MCF 10A (cell line): ENCODE results near the gene ENTPD3. TPM values are rescaled to one million over a fixed set of nuclear protein-coding genes. Genes with fewer than 3 reads are reported as not detected.
A peak's percentile ranks its signal among the peaks of the same experiment; 100 is the strongest.

Source experiments
- BruUV-seq: library from RNA; stranded (reverse); fragments of 400-500 nt; replicated peaks from 2 replicates; lab custom pipeline; 2021; lab: Mats Ljungman, UMichigan
- CTCF ChIA-PET: fragments of 300-600 bp; sonication (Branson Sonifier 250); formaldehyde crosslinking; extraction: SDS; loops from one replicate; lab custom pipeline; 2021; ENCODE audit warnings: antibody characterized with exemption, inconsistent platforms; lab: Yijun Ruan, JAX
- POLR2A ChIA-PET: fragments of 300-600, 350-650 bp; sonication (Branson Sonifier 250); formaldehyde crosslinking; extraction: SDS; loops from one replicate; lab custom pipeline; 2020; ENCODE audit warnings: antibody characterized with exemption, inconsistent platforms; lab: Yijun Ruan, JAX
- DNase-seq: peaks from one replicate; pipeline ENCODE4 v3.0.0-alpha.2; 2018; ENCODE audit not compliant: unreplicated experiment
- H3K27ac Mint-ChIP-seq: one replicate; pipeline ENCODE4 v1.8.0; 2022; ENCODE audit warnings: mild to moderate bottlenecking, low read depth, mixed read lengths; ENCODE audit not compliant: unreplicated experiment
- H3K27me3 Mint-ChIP-seq: one replicate; pipeline ENCODE4 v1.8.0; 2022; ENCODE audit warnings: mixed read lengths; ENCODE audit not compliant: insufficient read depth, unreplicated experiment
- H3K36me3 Mint-ChIP-seq: one replicate; pipeline ENCODE4 v1.8.0; 2022; ENCODE audit warnings: mild to moderate bottlenecking, moderate library complexity, mixed read lengths; ENCODE audit not compliant: insufficient read depth, unreplicated experiment
- H3K4me1 Mint-ChIP-seq: one replicate; pipeline ENCODE4 v1.8.0; 2022; ENCODE audit warnings: mixed read lengths; ENCODE audit not compliant: insufficient read depth, unreplicated experiment
- H3K4me3 Mint-ChIP-seq: one replicate; pipeline ENCODE4 v1.8.0; 2022; ENCODE audit warnings: mild to moderate bottlenecking, moderate library complexity, mixed read lengths; ENCODE audit not compliant: unreplicated experiment
- H3K9me3 Mint-ChIP-seq: one replicate; pipeline ENCODE4 v1.8.0; 2022; ENCODE audit warnings: mixed read lengths; ENCODE audit not compliant: unreplicated experiment
- intact Hi-C: fragments of 100-400 bp; cut with micrococcal nuclease; formaldehyde crosslinking; loops from 2 replicates; pipeline ENCODE4 v1.14.1; 2022
- total RNA-seq: library from RNA; stranded (reverse); gene quantifications from 2 replicates; pipeline ENCODE4 v1.2.3, GENCODE V29; 2022
- TF ChIP-seq, protein P1 (sequence below): fragments of 200-600 bp; IDR thresholded peaks from one replicate; pipeline ENCODE4 v1.8.0; 2022; ENCODE audit warnings: antibody characterized with exemption, mild to moderate bottlenecking; ENCODE audit not compliant: unreplicated experiment

The ENTPD3 gene
- total RNA-seq, 1 experiment from 2014 or later, result 0.28 TPM

DNA sequence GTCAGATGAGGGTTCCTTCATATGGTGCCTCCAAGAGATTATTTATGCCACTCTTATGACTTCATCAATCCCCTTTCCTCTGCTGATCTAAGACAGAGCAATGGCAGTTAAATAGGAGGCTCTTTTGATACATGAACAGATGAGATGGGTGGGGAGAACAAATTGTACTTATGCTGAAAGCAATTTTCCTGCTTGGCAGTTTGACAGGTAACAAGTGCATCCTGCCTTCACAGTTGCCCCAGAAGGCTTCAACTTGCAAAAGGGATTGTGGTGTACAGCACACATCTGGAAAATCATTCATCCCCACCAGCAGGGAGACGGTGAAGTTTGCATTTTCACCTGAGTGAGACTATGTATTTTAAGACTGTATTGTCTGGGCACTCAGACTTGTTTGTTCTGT is 27.3 kb downstream of the ENTPD3 start:
- ChIA-PET CTCF (no interaction called here), POLR2A (interaction anchor here (0.7 to 0.9 kb wide), 2 partner anchors 43 to 370 kb away, joined by 3 read pairs; partner anchors contain the start of gene RPL14)
- no peak for DNase-seq
- H3K27ac Mint-ChIP-seq, result no peak overlapping the region
- H3K36me3 Mint-ChIP-seq, result no peaks in the 10 kb centered on the region
- BruUV-seq, result no TSS peak
- no peak overlapping the region for H3K4me3 Mint-ChIP-seq
- TF ChIP-seq, protein P1, sequence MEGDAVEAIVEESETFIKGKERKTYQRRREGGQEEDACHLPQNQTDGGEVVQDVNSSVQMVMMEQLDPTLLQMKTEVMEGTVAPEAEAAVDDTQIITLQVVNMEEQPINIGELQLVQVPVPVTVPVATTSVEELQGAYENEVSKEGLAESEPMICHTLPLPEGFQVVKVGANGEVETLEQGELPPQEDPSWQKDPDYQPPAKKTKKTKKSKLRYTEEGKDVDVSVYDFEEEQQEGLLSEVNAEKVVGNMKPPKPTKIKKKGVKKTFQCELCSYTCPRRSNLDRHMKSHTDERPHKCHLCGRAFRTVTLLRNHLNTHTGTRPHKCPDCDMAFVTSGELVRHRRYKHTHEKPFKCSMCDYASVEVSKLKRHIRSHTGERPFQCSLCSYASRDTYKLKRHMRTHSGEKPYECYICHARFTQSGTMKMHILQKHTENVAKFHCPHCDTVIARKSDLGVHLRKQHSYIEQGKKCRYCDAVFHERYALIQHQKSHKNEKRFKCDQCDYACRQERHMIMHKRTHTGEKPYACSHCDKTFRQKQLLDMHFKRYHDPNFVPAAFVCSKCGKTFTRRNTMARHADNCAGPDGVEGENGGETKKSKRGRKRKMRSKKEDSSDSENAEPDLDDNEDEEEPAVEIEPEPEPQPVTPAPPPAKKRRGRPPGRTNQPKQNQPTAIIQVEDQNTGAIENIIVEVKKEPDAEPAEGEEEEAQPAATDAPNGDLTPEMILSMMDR, result no peak
- intact Hi-C loops, result loop anchor here (5.0 kb wide), 1 partner anchor 47 kb away; no protein-coding TSS in a partner anchor
- H3K4me1 Mint-ChIP-seq, result peaks cover 6% of the 10 kb centered on the region
- H3K9me3 Mint-ChIP-seq, result no peaks in the 10 kb centered on the region
- no peaks in the 10 kb centered on the region for H3K27me3 Mint-ChIP-seq

DNA sequence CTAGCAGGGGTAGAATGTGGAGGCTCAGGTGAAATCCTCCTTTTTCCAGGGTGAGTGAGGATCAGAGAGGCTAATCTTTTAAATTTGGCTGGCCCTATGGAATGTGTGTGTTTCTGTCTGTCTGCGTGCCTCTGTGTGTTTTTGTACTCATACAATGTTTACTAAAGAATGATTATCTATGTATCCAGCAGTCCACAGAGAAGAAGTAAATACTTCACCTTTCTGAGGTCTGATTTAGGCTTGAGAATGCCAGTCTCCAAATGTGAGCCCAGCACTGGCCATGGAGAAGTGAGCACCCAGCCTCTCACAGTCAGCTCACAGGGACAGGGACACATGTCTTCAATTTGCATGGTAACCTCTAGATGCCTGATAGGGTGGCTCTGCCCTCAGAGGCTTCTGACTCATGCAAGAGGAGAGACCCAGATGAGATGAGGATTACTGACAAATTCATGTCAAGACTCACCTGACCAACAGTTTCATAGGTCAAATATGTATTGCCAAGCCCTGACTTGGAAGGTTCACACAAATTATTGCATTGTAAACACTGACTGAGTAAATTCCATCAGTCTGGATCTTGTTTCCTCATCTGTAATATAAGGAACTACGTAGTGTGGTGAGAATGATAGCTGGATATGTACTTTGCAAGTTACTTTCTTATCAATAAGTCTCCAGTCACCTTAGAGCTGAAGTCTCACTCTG is 31.0 kb downstream of the ENTPD3 start:
- no peaks in the 10 kb centered on the region for H3K36me3 Mint-ChIP-seq
- no peak overlapping the region for H3K27ac Mint-ChIP-seq
- BruUV-seq, result no TSS peak
- TF ChIP-seq, protein P1, result no peak
- no peaks in the 10 kb centered on the region for H3K27me3 Mint-ChIP-seq
- peaks cover 6% of the 10 kb centered on the region for H3K4me1 Mint-ChIP-seq
- POLR2A ChIA-PET, result interaction anchor here (0.6 to 2.1 kb wide), 9 partner anchors 9 to 108 kb away, joined by 3 to 6 read pairs (median 3); partner anchors contain the start of genes RPL14 and ZNF621
- intact Hi-C loops, result no loop called here
- CTCF ChIA-PET, result interaction anchor here (1.6 kb wide), 1 partner anchor 101 kb away, joined by 3 read pairs; no protein-coding TSS in a partner anchor
- H3K4me3 Mint-ChIP-seq, result no peak overlapping the region
- no peaks in the 10 kb centered on the region for H3K9me3 Mint-ChIP-seq
- peak; percentile 11 for DNase-seq

DNA sequence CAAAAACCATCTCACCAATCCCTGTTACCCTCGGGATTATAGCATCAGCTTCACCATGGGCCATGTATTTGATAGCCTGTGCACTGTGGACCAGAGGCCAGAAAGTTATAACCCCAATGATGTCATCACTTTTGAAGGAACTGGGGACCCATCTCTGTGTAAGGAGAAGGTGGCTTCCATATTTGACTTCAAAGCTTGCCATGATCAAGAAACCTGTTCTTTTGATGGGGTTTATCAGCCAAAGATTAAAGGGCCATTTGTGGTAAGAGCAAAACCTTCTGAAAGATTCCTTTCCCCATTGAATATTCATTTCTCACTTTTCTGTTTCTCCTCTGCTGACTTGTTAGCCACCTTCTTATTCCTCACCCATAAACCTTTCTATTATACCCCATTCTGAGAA is 35.9 kb downstream of the ENTPD3 start:
- no peaks in the 10 kb centered on the region for H3K4me1 Mint-ChIP-seq
- CTCF ChIA-PET, result no interaction called here
- BruUV-seq, result no TSS peak

DNA sequence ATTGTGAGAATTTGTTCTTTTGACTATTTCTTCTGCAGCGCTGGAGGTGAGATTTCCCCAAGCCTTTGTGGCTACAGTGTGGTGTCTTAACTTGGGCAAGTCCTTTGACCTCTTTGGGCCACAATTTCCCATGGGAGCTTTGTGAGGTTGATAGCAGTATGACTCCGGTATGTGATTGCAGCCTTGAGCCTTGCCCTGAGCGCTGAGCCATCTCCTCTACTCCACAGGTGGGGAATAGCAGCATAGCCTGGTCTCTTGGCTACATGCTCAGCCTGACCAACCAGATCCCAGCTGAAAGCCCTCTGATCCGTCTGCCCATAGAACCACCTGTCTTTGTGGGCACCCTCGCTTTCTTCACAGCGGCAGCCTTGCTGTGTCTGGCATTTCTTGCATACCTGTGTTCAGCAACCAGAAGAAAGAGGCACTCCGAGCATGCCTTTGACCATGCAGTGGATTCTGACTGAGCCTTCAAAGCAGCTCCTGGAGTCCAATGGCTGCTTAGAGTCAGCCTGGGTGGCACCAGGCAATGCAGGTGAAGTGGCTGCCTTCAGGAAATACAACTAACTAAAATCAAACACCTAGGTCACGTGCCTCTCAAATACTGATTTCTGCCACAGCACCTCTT is 40.2 kb downstream of the ENTPD3 start:
- H3K4me3 Mint-ChIP-seq, result no peak overlapping the region
- H3K36me3 Mint-ChIP-seq, result no peaks in the 10 kb centered on the region
- no peaks in the 10 kb centered on the region for H3K9me3 Mint-ChIP-seq
- intact Hi-C loops, result no loop called here
- no peak overlapping the region for H3K27ac Mint-ChIP-seq
- no TSS peak for BruUV-seq
- TF ChIP-seq, protein P1, result no peak
- no peaks in the 10 kb centered on the region for H3K4me1 Mint-ChIP-seq
- POLR2A ChIA-PET, result interaction anchor here (1.2 kb wide), 1 partner anchor 9 kb away, joined by 3 read pairs; no protein-coding TSS in a partner anchor
- CTCF ChIA-PET, result no interaction called here
- DNase-seq, result no peak
- no peaks in the 10 kb centered on the region for H3K27me3 Mint-ChIP-seq

More for the DNA sequence above, 35.9 kb downstream of the ENTPD3 start:
- no peaks in the 10 kb centered on the region for H3K27me3 Mint-ChIP-seq
- H3K9me3 Mint-ChIP-seq, result no peaks in the 10 kb centered on the region
- no peak overlapping the region for H3K4me3 Mint-ChIP-seq
- intact Hi-C loops, result no loop called here
- TF ChIP-seq, protein P1, result no peak
- no peak overlapping the region for H3K27ac Mint-ChIP-seq
- POLR2A ChIA-PET, result no interaction called here
- no peaks in the 10 kb centered on the region for H3K36me3 Mint-ChIP-seq
- DNase-seq, result no peak
